HCT116 (cell line): ENCODE results near the gene ARSI. TPM values are rescaled to one million over a fixed set of nuclear protein-coding genes. Genes with fewer than 3 reads are reported as not detected.

Experiments
- ATAC-seq: fragments of 200-7000 bp; cut with Tn5 transposase; 2 replicates; pipeline ENCODE4 v1.9.1; 2020; ENCODE audit warnings: mild to moderate bottlenecking, moderate library complexity
- BruUV-seq: library from RNA; stranded (reverse); fragments of 400-500 nt; replicated peaks from 2 replicates; lab custom pipeline; 2021; lab: Mats Ljungman, UMichigan
- CTCF ChIA-PET: fragments of 300-600 bp; sonication (Branson Sonifier 250); formaldehyde crosslinking; loops from one replicate; lab custom pipeline; 2021; ENCODE audit warnings: antibody characterized with exemption; lab: Charles Lee
- POLR2A ChIA-PET: fragments of 300-600, 350-600 bp; sonication (Branson Sonifier 250); formaldehyde crosslinking; loops from one replicate; lab custom pipeline; 2021; ENCODE audit warnings: antibody characterized with exemption; lab: Charles Lee
- RAD21 ChIA-PET, 2 experiments: fragments of 300-600 bp; sonication (Branson Sonifier 250); formaldehyde crosslinking; loops; one replicate each; lab custom pipeline; 2023; ENCODE audit warnings: low total read pairs in 2 of 2; ENCODE audit not compliant: uncharacterized antibody in 2 of 2, unreplicated experiment in 2 of 2, low non-redundant PET in 1 of 2; lab: Charles Lee
- DNase-seq: peaks from one replicate; pipeline ENCODE4 v3.0.0-alpha.2; 2010; ENCODE audit warnings: low read depth, low spot score
- H2AFZ ChIP-seq: fragments of 200-600 bp; shearing (Covaris generic), sonication (generic); 2 replicates; pipeline ENCODE4 v1.6.1; 2017; ENCODE audit warnings: low read depth, mixed run types, mixed read lengths, antibody characterized with exemption, low read length; ENCODE audit not compliant: poor library complexity, severe bottlenecking
- H3K27ac ChIP-seq: 2 replicates; pipeline ENCODE4 v1.5.1; 2012; ENCODE audit warnings: low read depth, low read length
- H3K27me3 ChIP-seq: fragments of 200-600 bp; sonication (generic); 2 replicates; pipeline ENCODE4 v1.6.1; 2016; ENCODE audit warnings: mixed run types, low read length, mixed read lengths; ENCODE audit not compliant: insufficient read depth
- H3K36me3 ChIP-seq, 2 experiments: fragments of 200-500 bp in 1 of 2; fragments of 200-600 bp in 1 of 2; sonication (Bioruptor generic) in 1 of 2; sonication (generic) in 1 of 2; 2 replicates each; pipeline versions ENCODE4 v1.5.1 to v1.6.1; 2014 to 2016; ENCODE audit warnings: low read length in 2 of 2, inconsistent platforms in 1 of 2, mixed read lengths in 1 of 2, mixed run types in 1 of 2; ENCODE audit not compliant: insufficient read depth in 2 of 2, control insufficient read depth in 1 of 2
- H3K4me1 ChIP-seq, 2 experiments: fragments of 200-600 bp in 1 of 2; sonication (generic) in 1 of 2; 2 replicates each; pipeline versions ENCODE4 v1.5.1 to v1.6.1; 2012 to 2017; ENCODE audit warnings: low read length in 2 of 2, inconsistent platforms in 1 of 2, mild to moderate bottlenecking in 1 of 2, mixed read lengths in 1 of 2, mixed run types in 1 of 2, moderate library complexity in 1 of 2; ENCODE audit not compliant: insufficient read depth in 2 of 2, control insufficient read depth in 1 of 2
- H3K4me2 ChIP-seq: fragments of 200-600 bp; sonication (generic); 2 replicates; pipeline ENCODE4 v1.6.1; 2017; ENCODE audit warnings: mixed run types, low read length, mixed read lengths
- H3K4me3 ChIP-seq, 2 experiments: fragments of 200-600 bp in 1 of 2; sonication (generic) in 1 of 2; replicated peaks in 1 of 2; 2 replicates each; pipeline ENCODE4 v1.5.1; 2011 to 2016; ENCODE audit warnings: low read length in 2 of 2, control low read depth in 1 of 2, low read depth in 1 of 2, mild to moderate bottlenecking in 1 of 2, mixed read lengths in 1 of 2, mixed run types in 1 of 2
- H3K79me2 ChIP-seq: fragments of 200-600 bp; sonication (generic); 2 replicates; pipeline ENCODE4 v1.6.1; 2017; ENCODE audit warnings: mild to moderate bottlenecking, mixed run types, low read length, moderate library complexity, mixed read lengths; ENCODE audit not compliant: insufficient read depth
- H3K9ac ChIP-seq: fragments of 200-600 bp; sonication (generic); 2 replicates; pipeline ENCODE4 v1.6.1; 2016; ENCODE audit warnings: low read length, mixed read lengths
- H3K9me2 ChIP-seq: fragments of 200-600 bp; sonication (generic), shearing (Covaris generic); 2 replicates; pipeline ENCODE4 v1.6.1; 2017; ENCODE audit warnings: mixed run types, mild to moderate bottlenecking, moderate library complexity; ENCODE audit not compliant: insufficient read depth
- H3K9me3 ChIP-seq, 2 experiments: fragments of 200-500 bp in 1 of 2; fragments of 200-600 bp in 1 of 2; sonication (Bioruptor generic) in 1 of 2; sonication (generic) in 1 of 2; 2 replicates each; pipeline ENCODE4 v1.6.1; 2014 to 2017; ENCODE audit warnings: low read length in 2 of 2, mixed read lengths in 2 of 2, inconsistent platforms in 1 of 2, low read depth in 1 of 2, mild to moderate bottlenecking in 1 of 2, mixed run types in 1 of 2, moderate library complexity in 1 of 2; ENCODE audit not compliant: control insufficient read depth in 1 of 2, insufficient read depth in 1 of 2
- H4K20me1 ChIP-seq: fragments of 200-600 bp; sonication (generic), shearing (Covaris generic); 2 replicates; pipeline ENCODE4 v1.6.1; 2017; ENCODE audit warnings: mixed run types, mild to moderate bottlenecking, moderate library complexity; ENCODE audit not compliant: insufficient read depth
- CEBPB ChIP-seq: IDR thresholded peaks from 2 replicates; pipeline ENCODE4 v1.6.1; 2012; ENCODE audit warnings: low read depth
- JUND ChIP-seq: IDR thresholded peaks from 2 replicates; pipeline ENCODE4 v1.6.1; 2012
- POLR2AphosphoS5 ChIP-seq: IDR thresholded peaks from 2 replicates; pipeline ENCODE4 v1.6.1; 2011; ENCODE audit warnings: mild to moderate bottlenecking, low read depth, low read length, moderate library complexity
- RAD21 ChIP-seq: IDR thresholded peaks from 2 replicates; pipeline ENCODE4 v1.6.1; 2012; ENCODE audit warnings: low read depth, mild to moderate bottlenecking
- REST ChIP-seq: IDR thresholded peaks from 2 replicates; pipeline ENCODE4 v1.6.1; 2012; ENCODE audit warnings: low read depth
- SRF ChIP-seq: IDR thresholded peaks from 2 replicates; pipeline ENCODE4 v1.6.1; 2012; ENCODE audit warnings: low read depth
- ZFX ChIP-seq: fragments of 450-650 bp; IDR thresholded peaks from 2 replicates; pipeline ENCODE4 v1.6.1; 2017
- intact Hi-C: fragments of 100-400 bp; cut with micrococcal nuclease; formaldehyde crosslinking; loops from 2 replicates; pipeline ENCODE4 v1.10.0; 2022
- total RNA-seq: library from RNA; stranded (reverse); gene quantifications from one replicate; pipeline ENCODE4 v1.2.1, GENCODE V29; 2021; ENCODE audit not compliant: unreplicated experiment
- TF ChIP-seq, protein P1 (sequence below): IDR thresholded peaks from 2 replicates; pipeline ENCODE4 v1.6.1; 2012
- TF ChIP-seq, protein P2 (sequence below): IDR thresholded peaks from 2 replicates; pipeline ENCODE4 v1.6.1; 2011; ENCODE audit warnings: mild to moderate bottlenecking, low read length, moderate library complexity; ENCODE audit not compliant: insufficient replicate concordance; ENCODE audit errors: extremely low read depth

The ARSI gene
- total RNA-seq, 1 experiment from 2014 or later: 0.07 TPM

GRCh38 chr5:150307617-150308426 lies 5.1 kb upstream of the ARSI start:
- CTCF ChIA-PET: no interaction called here
- TF ChIP-seq, protein P1, sequence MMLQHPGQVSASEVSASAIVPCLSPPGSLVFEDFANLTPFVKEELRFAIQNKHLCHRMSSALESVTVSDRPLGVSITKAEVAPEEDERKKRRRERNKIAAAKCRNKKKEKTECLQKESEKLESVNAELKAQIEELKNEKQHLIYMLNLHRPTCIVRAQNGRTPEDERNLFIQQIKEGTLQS: no peak
- TF ChIP-seq, protein P2, sequence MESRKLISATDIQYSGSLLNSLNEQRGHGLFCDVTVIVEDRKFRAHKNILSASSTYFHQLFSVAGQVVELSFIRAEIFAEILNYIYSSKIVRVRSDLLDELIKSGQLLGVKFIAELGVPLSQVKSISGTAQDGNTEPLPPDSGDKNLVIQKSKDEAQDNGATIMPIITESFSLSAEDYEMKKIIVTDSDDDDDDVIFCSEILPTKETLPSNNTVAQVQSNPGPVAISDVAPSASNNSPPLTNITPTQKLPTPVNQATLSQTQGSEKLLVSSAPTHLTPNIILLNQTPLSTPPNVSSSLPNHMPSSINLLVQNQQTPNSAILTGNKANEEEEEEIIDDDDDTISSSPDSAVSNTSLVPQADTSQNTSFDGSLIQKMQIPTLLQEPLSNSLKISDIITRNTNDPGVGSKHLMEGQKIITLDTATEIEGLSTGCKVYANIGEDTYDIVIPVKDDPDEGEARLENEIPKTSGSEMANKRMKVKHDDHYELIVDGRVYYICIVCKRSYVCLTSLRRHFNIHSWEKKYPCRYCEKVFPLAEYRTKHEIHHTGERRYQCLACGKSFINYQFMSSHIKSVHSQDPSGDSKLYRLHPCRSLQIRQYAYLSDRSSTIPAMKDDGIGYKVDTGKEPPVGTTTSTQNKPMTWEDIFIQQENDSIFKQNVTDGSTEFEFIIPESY: no peak
- no peak for TF ChIP-seq ZFX
- no peak for TF ChIP-seq CEBPB
- TF ChIP-seq JUND: no peak
- BruUV-seq: no TSS peak

DNA sequence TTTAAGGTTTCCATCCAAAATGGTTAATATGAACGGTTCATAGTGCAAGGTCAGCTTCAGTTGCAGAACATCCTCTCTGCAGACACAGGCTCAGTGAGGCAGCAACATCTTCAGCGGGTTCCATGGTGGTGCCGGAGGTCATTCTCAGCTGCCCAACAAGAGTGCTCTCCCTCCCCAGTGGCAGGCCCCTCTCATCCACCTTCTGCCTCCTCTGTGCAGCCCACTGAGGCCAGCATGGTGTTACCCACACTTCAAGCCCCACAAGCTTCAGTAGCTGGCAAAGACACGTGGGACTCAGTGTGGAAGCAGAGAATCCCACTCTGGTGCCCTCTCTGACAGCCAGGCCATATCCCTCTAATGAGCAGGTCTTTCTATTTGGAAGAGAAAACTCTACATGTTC lies 4.1 kb upstream of the ARSI start:
- H3K79me2 ChIP-seq: no peaks in the 10 kb centered on the region
- no TSS peak for BruUV-seq
- DNase-seq: no peak
- ChIA-PET CTCF (no interaction called here), RAD21 (no interaction called here), POLR2A (no interaction called here)
- no peak overlapping the region for H3K9ac ChIP-seq
- H3K27ac ChIP-seq: no peak overlapping the region
- no peak overlapping the region for H2AFZ ChIP-seq
- no peak overlapping the region for H3K4me3 ChIP-seq
- no peak for TF ChIP-seq REST
- no peak for TF ChIP-seq SRF
- no peak for TF ChIP-seq RAD21
- TF ChIP-seq JUND: no peak
- TF ChIP-seq, protein P1: no peak
- TF ChIP-seq POLR2AphosphoS5: no peak
- no peaks in the 10 kb centered on the region for H3K9me3 ChIP-seq
- H3K4me2 ChIP-seq: no peak overlapping the region
- no peaks in the 10 kb centered on the region for H3K27me3 ChIP-seq
- no peaks in the 10 kb centered on the region for H3K36me3 ChIP-seq
- H3K9me2 ChIP-seq: no peaks in the 10 kb centered on the region
- intact Hi-C loops: no loop called here
- H3K4me1 ChIP-seq: peaks cover 0 to 5% of the 10 kb centered on the region in 2 experiments; a peak in 1 of 4 replicates
- H4K20me1 ChIP-seq: no peaks in the 10 kb centered on the region
- no peak for ATAC-seq

More at GRCh38 chr5:150307617-150308426, 5.1 kb upstream of the ARSI start:
- Histone ChIP-seq H3K79me2 (no peaks in the 10 kb centered on the region), H3K4me2 (no peak overlapping the region), H3K27ac (no peak overlapping the region), H3K9me3 (no peaks in the 10 kb centered on the region), H3K9me2 (no peaks in the 10 kb centered on the region), H3K4me1 (peaks cover 0 to 2% of the 10 kb centered on the region in 2 experiments; a peak in 1 of 4 replicates), H3K36me3 (no peaks in the 10 kb centered on the region), H4K20me1 (no peaks in the 10 kb centered on the region), H2AFZ (no peak overlapping the region), H3K27me3 (no peaks in the 10 kb centered on the region), H3K9ac (no peak overlapping the region), H3K4me3 (no peak overlapping the region)
- ChIA-PET RAD21 (no interaction called here), POLR2A (no interaction called here)
- no peak for DNase-seq
- intact Hi-C loops: no loop called here
- no peak for ATAC-seq
